Skeletal muscle cell (primary cell): ENCODE data around the gene ANKRD13C.
"Not testable (repeated sequence)": the region's sequence is repeated elsewhere in the genome, so short reads cannot be mapped to it uniquely, and the experiment has no call there.

Source experiments
- DNase-seq: peaks from one replicate; pipeline ENCODE4 v3.0.0-alpha.2; 2010; ENCODE audit warnings: low read depth
- H3K4me3 ChIP-seq: 2 replicates; pipeline ENCODE4 v1.5.1; 2011; ENCODE audit warnings: low read depth, mild to moderate bottlenecking, control low read depth, low read length, moderate library complexity

ANKRD13C gene

DNA sequence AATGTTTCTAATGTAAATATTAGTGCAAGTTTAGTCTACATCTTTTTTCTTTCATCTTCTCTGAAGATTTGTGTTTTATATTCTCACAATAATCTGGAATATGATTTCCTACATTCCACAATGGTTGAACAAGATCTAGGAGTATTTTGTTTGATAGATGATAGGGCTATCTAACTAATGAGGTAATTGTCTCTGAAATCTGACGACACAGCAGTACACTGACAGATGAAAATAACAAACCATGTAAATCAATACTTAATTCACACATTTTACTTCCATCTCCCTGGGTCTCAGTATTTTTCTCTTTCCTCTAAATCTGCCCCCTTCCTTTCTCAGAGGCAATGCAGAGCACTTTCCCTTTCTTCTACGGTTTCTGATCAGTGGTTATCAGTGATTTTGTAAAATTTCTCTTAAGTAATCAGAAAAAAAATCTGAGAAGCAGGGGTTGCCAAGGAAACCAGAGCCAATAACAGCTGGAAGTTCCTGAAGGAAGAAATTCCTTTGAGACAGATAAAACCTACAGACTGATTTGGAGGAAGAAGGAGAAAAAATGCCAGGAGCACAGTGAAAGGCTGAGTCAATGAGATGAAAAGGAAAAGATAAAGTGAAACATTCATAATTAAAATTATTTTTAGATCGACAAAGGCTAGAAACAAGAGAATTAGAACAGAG, 7.3 kb upstream of the ANKRD13C start:
- DNase-seq: peak; percentile 33

DNA sequence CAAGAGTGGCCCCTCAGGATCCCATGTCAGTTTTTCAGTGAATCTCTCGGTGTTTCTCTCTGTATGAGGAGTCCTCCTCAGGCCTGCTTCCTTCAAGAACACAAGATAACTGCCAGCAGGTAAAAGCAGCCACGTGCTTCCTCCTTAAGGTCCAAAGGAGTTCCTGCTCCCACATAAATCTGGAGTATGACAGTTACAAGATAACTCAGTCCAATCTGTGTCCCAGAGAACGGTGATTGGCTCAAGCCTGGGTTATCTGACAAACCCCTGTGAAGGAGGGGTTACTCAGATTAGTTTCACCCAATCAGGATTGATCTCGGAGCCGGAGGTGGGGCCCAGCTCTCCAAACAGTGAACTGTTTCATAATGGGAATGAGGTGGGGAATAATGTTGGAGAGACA, 5.8 kb upstream of the ANKRD13C start:
- DNase-seq: no peak

More for the DNA sequence above, 7.3 kb upstream of the ANKRD13C start:
- no peak overlapping the region for H3K4me3 ChIP-seq

DNA sequence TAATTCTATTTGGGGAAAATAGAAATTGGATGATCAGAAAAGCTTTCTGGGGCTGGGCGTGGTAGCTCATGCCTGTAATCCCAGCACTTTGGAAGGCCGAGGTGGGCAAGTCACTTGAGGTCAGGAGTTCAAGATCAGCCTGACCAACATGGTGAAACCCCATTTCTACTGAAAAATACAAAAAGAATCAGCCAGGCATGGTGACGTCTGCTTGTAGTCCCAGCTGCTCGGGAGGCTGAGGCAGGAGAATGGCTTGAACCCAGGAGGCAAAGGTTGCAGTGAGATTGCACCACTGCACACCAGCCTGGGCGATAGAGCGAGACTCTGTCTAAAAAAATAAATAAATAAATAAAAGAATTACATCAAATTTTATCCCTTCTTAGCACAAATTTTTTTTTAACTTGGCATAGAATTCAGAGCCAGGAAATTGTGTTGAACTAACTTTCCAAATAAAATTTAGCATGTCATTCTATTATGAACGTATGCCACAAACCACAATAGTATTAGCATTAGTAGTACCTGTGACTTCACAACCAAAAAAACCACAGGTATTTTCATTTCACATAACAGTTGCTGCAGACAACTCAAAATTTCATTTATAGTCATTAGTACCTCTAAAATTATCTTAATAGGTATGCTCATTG, 4.5 kb upstream of the ANKRD13C start:
- H3K4me3 ChIP-seq: no peak overlapping the region
- DNase-seq: no peak

More for the DNA sequence above, 5.8 kb upstream of the ANKRD13C start:
- no peak overlapping the region for H3K4me3 ChIP-seq

DNA sequence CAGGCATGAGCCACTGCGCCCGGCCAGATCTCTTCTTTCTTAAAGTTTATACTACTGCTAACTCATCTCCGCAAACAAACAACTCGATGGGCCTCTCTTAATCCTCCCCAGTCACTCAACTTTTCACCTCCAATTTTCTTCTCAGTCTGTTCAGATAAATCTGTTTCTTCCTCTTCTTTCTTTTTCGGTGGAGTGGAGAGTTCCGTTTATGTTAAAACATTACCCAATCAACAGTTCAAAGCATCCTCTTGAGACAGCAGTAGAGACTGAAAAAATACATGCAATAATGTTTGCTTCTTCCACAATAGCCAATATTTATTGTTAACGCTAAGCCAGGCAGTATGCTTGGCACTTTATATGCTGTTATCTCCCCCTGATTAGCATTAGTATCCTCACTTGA, 1.4 kb upstream of the ANKRD13C start:
- no peak overlapping the region for H3K4me3 ChIP-seq
- no peak for DNase-seq

DNA sequence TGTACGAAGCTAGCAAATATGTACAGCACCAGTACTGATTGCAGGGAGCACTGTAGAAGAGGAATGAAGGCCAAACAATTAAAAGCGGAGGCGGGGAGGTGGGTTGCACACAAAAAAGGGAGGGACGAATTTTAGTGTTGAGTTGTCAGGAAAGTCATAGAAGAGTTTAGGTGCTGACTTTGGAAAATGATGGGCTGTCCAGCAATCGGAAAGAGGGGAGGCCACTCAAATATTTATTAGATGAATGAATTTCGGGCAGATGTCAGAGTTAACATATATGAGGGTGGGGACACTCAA, 537 bp upstream of the ANKRD13C start:
- peak overlapping the region; percentile 81 for H3K4me3 ChIP-seq
- no peak for DNase-seq

DNA sequence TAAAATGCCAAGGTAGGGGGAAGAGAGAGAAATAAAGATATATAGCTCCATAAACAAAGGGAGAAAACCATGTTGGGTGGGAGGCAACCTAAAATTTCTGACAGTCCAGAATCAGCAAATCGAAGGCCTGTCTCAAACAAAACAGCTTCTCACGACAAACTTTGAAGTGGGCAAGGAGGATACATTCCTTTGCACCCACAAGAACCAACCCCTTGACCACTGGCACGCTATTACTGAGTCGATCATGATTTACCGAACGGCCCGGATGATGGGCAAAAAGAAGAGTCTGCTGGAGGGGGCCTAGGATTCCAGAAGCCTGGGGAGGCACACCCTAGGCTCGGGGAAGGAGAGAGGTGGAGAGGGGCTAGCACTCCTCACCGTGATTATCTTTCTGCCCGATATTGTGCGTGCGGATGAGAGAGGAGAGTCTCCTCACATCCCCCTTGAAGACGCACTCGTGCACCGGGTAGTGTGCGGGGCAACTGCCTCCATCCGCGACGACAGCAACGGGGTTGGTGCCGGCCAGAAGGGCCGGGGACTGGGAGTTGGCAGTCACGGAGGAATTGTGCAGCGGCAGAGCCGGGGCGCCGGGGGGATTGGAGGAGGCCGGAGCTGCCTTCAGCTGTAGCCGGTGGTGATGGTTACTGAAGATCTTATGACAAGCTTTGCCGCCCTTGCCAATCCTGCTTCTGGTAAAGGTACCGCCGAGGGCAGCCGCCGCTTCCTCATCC, 756 bp downstream of the ANKRD13C start:
- peak overlapping the region; percentile 81 for H3K4me3 ChIP-seq
- peak; percentile 44 for DNase-seq

DNA sequence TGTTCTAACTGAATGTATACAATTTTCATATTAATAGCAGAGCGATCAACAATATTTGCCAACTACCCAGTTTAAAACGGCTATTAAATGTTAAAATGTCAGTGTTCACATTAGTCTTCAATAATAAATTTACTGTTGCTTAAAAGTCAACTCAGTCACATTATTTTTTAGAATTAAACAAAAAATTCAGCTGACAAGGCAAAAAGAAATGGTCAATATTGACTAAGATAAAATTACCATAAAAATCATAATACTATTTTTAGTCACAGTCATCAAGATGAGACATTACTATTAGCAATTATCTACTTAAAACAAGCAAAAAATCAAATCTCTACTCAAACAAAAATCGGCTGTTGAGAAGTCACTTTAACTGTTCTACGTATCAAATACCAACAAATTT, 1.5 kb downstream of the ANKRD13C start:
- peak overlapping the region; percentile 81 for H3K4me3 ChIP-seq
- no peak for DNase-seq

DNA sequence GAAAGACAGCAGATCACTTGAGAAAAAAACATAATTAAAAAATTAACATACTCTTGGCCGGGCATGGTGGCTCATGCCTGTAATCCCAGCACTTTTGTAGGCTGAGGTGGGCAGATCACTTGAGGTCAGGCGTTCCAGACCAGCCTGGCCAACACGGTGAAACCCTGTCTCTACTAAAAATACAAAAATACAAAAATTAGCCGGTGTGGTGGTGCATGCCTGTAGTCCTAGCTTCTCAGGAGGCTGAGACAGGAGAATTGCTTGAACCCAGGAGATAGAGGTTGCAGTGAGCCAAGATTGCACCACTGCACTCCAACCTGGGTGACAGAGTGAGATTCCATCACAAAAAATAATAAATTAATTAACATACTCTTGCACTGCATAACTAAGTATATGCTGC, 4.7 kb downstream of the ANKRD13C start:
- not testable (repeated sequence) for DNase-seq, H3K4me3 ChIP-seq

DNA sequence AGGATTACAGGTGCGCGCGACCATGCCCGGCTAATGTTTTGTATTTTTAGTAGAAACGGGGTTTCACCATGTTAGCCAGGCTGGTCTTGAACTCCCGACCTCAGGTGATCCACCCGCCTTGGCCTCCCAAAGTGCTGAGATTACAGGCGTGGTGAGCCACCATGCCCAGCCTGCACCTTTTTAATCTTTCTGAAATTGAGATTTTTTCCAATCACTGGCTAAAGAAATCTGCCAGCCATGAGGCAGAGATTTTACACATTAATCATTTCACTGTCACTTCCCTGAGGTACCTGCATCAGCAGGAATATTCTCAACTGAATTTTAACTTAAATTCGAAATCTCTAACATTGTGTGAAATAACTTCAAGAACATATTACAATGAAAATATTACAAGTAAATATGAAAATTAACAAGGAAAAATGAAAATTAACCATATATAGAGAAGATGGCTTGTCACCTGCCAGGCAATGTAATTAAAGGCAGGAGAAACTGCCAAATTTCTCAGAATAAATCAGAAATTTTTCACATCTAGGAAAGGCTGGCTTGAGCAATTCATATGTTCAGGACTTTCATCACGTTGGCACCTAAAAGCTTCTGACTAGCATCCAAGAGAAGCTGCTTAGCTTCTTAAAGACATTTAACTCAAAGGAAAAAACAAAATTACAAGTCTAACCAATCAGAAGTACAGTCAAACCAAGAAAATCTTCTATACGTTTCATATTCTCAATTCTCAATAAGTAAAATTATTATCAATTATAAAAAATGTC, 5.9 kb downstream of the ANKRD13C start:
- no peak overlapping the region for H3K4me3 ChIP-seq
- DNase-seq: no peak

DNA sequence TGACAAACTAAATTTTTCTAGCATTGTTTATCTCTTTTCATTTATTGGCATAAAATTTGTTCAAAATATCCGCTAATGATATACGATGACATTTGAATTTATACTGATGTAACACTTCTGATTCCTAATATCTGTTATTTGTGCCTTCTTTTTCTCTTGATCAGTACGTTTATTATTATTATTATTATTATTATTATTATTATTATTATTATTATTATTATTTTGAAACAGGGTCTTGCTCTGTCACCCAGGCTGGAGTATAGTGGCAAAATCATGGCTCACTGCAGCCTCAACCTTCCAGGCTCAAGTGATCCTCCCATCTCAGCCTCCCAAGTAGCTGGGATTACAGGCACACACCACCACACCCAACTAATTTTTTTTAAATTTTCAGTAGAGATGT, 14.9 kb downstream of the ANKRD13C start:
- DNase-seq, H3K4me3 ChIP-seq: not testable (repeated sequence)

DNA sequence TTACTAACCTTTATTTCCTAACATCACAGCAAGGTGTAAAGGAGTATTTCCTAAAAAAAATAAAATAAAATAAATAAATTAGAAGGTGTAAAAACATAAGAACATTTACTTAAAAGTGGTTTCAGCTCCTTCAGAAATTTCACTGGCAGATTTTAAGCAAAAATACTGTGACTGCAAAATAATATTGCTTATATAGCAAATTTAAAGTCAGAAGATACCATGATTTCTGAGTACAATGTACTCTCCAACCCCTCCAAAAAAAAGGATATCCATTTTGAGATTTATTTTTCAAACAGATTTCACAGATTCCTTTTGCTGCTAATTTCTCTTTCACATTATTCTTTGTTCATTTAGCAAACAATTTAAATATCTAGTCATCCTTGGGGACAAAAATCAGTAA, 18.5 kb downstream of the ANKRD13C start:
- H3K4me3 ChIP-seq: no peak overlapping the region
- no peak for DNase-seq

DNA sequence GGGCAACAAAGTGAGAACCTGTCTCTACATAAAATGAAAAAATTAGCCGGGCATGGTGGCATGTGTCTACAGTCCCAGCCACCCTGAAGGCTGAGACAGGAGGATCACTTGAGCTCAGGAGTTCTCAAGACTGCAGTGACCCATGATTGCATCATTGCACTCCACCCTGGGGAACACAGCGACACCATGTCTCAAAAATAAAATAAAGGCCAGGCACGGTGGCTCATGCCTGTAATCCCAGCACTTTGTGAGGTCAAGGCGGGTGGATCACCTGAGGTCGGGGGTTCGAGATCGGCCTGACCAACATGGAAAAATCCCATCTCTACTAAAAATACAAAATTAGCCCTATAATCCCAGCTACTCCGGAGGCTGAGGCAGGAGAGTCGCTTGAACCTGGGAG, 20.1 kb downstream of the ANKRD13C start:
- no peak overlapping the region for H3K4me3 ChIP-seq
- DNase-seq: no peak

DNA sequence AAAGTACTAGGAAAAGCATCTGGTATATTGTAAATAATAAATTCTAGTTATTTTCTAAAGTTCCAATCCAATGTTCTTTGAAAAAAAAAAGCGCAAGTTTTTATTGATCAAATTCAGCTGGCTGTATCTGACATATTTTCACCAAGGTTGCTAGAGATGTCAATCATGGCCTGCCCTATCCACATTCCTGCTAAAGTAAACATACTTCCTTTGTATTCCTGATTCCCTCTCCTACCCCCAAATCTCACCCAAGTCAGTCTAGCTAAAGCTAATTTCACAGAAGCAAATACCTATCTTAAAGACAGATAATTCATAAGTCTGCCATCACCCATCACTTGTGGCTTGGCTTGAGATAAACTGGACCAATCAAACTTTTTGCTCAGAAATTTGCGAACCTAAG, 21.3 kb downstream of the ANKRD13C start:
- H3K4me3 ChIP-seq: no peak overlapping the region
- DNase-seq: no peak

DNA sequence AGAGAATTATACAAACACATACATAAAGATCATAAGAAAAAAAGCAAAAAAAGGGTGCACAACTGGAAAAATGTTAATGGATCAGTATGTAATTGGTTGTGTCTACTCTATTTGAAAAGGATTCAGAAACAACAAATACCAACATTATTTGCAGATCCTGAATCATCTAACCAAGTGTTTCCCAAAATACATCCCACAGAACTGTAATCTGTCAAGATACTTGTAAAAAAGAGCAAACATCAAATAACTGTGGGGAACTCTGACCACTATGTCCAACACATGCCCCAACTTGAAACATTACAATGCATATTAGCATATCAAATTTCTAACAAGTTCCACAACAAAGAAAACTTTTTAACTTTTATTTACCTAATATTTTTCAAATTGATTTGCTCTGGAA, 22.6 kb downstream of the ANKRD13C start:
- no peak overlapping the region for H3K4me3 ChIP-seq
- DNase-seq: no peak

DNA sequence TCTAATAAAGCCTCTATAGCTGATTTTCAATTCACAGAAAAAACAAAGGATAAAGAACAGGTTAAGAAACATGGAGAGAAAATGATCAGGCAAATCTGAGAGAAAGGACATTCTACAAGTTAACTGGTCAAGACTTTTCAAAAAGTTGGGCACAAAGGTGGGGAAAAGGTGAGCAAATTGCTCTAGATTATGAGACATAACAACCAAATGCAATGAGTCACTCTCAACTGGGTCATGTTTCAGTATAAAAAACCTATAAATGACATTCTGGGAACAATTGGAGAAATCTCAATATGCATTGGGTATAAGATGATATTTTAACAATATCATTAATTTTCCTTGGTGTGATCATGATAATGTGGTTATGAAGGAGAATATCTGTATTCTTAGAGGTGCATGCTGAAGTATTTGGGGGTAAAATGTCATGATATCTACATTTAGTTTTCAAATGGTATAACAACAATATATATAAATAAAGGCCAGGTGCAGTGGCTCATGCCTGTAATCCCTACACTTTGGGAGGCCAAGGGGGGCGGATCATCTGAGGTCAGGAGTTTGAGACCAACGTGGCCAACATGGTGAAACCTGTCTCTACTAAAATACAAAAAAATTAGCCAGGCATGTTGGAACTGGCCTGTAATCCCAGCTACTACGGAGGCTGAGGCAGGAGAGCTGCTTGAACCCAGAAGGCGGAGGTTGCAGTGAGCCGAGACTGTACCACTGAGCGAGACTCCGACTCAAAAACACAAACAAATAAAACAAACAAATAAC, 27.0 kb downstream of the ANKRD13C start:
- no peak for DNase-seq
- H3K4me3 ChIP-seq: no peak overlapping the region

DNA sequence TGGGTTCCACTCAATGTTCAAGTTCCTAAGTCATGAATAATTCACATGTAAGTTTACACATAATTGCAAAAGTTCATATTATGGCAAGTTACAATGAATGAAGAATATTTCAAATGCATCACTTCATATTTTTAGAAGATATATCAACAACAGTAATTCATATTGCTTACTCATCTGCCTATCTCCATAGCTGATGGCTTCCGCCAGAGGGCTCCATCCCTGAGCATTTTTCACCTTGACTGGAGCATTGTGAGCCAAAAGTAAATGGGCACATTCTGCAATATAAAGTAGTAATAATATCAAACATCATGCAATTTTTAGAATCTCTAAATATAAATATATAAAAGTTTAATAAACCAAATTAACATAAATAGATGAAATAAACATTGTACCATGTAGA, 29.8 kb downstream of the ANKRD13C start:
- H3K4me3 ChIP-seq: no peak overlapping the region
- DNase-seq: no peak

DNA sequence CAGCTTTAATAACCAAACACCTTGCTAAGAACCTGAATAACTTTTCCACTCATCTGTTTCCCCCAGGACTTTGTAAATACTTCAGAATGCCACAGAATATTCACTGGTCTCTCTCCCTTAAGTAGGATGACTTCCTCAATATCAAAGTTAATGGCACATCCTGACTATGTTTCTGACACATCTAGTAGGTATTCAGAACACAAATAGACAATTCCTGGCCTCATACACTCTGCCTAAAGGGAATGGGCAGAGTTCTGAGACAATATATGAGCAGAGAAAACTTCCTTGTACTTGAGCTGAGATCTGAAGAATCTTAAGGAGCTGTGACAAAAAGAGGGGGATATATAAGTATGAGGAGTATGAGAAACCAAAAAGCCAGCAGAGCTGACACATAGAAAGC, 34.8 kb downstream of the ANKRD13C start:
- DNase-seq: peak; percentile 27
- H3K4me3 ChIP-seq: no peak overlapping the region

DNA sequence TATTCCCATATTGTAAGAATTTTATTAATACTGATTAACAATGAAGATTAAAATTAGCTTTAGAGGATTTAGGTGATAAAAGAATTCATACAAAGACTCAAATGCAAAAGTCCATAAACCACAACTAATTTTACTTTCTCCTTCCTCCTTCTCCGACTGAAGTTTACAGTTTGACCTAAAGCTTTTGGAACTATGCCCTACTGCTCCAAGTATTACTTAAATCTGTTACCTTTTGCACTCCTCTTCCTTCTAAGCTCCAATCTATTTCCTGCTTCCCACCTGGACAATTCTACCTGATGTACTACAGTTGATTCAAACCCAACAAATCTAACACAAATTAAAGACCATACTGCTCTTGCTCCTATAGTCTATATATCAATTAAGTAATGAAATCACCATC, 36.3 kb downstream of the ANKRD13C start:
- no peak for DNase-seq
- no peak overlapping the region for H3K4me3 ChIP-seq

DNA sequence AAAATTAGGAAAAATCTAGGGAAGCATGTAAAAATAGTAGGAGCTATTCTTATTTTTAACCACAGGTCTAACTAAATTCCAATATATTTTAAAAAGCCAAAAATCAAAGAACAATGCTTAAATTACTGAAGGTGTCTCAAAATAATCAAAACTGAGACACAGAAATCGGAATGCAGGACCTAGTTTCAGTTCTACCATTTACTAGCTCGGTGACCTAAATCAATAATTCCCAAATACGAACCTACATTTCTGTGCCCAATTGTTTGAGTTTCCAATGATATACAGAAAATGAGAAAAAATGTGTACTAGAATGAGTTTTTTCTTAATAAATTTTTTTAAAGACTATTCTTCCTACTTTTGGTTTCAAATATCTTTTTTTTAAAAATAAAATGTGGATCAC, 37.4 kb downstream of the ANKRD13C start:
- no peak overlapping the region for H3K4me3 ChIP-seq
- DNase-seq: no peak

DNA sequence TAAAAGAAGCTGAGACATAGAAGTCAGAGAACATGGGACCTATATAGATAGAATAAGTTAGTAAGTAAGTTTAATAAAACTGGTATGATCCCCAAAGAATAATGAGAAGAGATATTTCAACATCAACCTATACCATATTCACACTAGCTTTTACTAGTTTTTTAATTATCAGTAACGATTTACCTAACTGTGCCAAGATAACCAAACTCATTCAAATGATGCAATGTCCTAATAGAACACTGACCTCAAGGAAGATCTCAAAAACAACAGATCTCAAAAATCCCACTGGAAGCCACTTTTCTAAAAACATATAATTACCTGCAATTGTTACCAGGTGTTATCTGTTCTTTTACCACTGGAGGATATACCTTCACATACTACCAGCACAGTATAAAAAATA, 38.7 kb downstream of the ANKRD13C start:
- no peak overlapping the region for H3K4me3 ChIP-seq
- DNase-seq: no peak
